Measurements from ENCODE around the gene AMACR. TPM values are rescaled to one million over a fixed set of nuclear protein-coding genes. Genes with fewer than 3 reads are reported as not detected.
"Not testable (repeated sequence)": the region's sequence is repeated elsewhere in the genome, so short reads cannot be mapped to it uniquely, and the experiment has no call there.

Gene AMACR
- total RNA-seq, 1 experiment from 2014 or later = 48.7 TPM

GRCh38 chr5:33992864-33993263, 15.0 kb downstream of the AMACR start:
- in situ Hi-C loops (cut with HindIII; ENCODE audit: low pct_unique_long_range_greater_than_20kb, low sequenced_read_pairs) = no loop called here
- no peak for DNase-seq (ENCODE audit: low read depth, low spot score)

GRCh38 chr5:33985447-33985846, 22.4 kb downstream of the AMACR start:
- DNase-seq (ENCODE audit: low read depth, low spot score) = no peak
- in situ Hi-C loops (cut with HindIII; ENCODE audit: low pct_unique_long_range_greater_than_20kb, low sequenced_read_pairs) = no loop called here

GRCh38 chr5:33984671-33985124, 23.2 kb downstream of the AMACR start, which contains the start of gene SLC45A2:
Gene SLC45A2, minus strand, starts transcription at chr5:33984693. Its CDS starts 110 bp downstream, at chr5:33984583.
- in situ Hi-C loops (cut with HindIII; ENCODE audit: low pct_unique_long_range_greater_than_20kb, low sequenced_read_pairs) = no loop called here
- peak; percentile 97 for DNase-seq (ENCODE audit: low read depth, low spot score)

GRCh38 chr5:33984178-33984577, 23.7 kb downstream of the AMACR start:
- no peak for DNase-seq (ENCODE audit: low read depth, low spot score)
- in situ Hi-C loops (cut with HindIII; ENCODE audit: low pct_unique_long_range_greater_than_20kb, low sequenced_read_pairs) = no loop called here

- in situ Hi-C loops (cut with HindIII; ENCODE audit: low pct_unique_long_range_greater_than_20kb, low sequenced_read_pairs) = no loop called here
- DNase-seq (ENCODE audit: low read depth, low spot score) = peak; percentile 99
These were observed 26.3 kb downstream of the AMACR start for GRCh38 chr5:33981408-33982162.

GRCh38 chr5:33980030-33980429, 27.8 kb downstream of the AMACR start:
- no peak for DNase-seq (ENCODE audit: low read depth, low spot score)
- in situ Hi-C loops (cut with HindIII; ENCODE audit: low pct_unique_long_range_greater_than_20kb, low sequenced_read_pairs) = no loop called here

- no peak for DNase-seq (ENCODE audit: low read depth, low spot score)
- in situ Hi-C loops (cut with HindIII; ENCODE audit: low pct_unique_long_range_greater_than_20kb, low sequenced_read_pairs) = no loop called here
These were observed 29.5 kb downstream of the AMACR start for GRCh38 chr5:33978306-33978705.

- no peak for DNase-seq (ENCODE audit: low read depth, low spot score)
- in situ Hi-C loops (cut with HindIII; ENCODE audit: low pct_unique_long_range_greater_than_20kb, low sequenced_read_pairs) = no loop called here
These were observed 31.5 kb downstream of the AMACR start for GRCh38 chr5:33976307-33976706.

GRCh38 chr5:33975852-33976251, 32.0 kb downstream of the AMACR start:
- in situ Hi-C loops (cut with HindIII; ENCODE audit: low pct_unique_long_range_greater_than_20kb, low sequenced_read_pairs) = no loop called here

GRCh38 chr5:33973271-33973670, 34.6 kb downstream of the AMACR start:
- in situ Hi-C loops (cut with HindIII; ENCODE audit: low pct_unique_long_range_greater_than_20kb, low sequenced_read_pairs) = no loop called here
- no peak for DNase-seq (ENCODE audit: low read depth, low spot score)

More at GRCh38 chr5:33975852-33976251, 32.0 kb downstream of the AMACR start:
- no peak for DNase-seq (ENCODE audit: low read depth, low spot score)

GRCh38 chr5:33969572-33970452, 38.0 kb downstream of the AMACR start:
- in situ Hi-C loops (cut with HindIII; ENCODE audit: low pct_unique_long_range_greater_than_20kb, low sequenced_read_pairs) = no loop called here
- peak; percentile 71 for DNase-seq (ENCODE audit: low read depth, low spot score)

- DNase-seq (ENCODE audit: low read depth, low spot score) = no peak
- in situ Hi-C loops (cut with HindIII; ENCODE audit: low pct_unique_long_range_greater_than_20kb, low sequenced_read_pairs) = no loop called here
These were observed 39.4 kb downstream of the AMACR start for GRCh38 chr5:33968211-33969005.

- no peak for DNase-seq (ENCODE audit: low read depth, low spot score)
- in situ Hi-C loops (cut with HindIII; ENCODE audit: low pct_unique_long_range_greater_than_20kb, low sequenced_read_pairs) = no loop called here
These were observed 41.0 kb downstream of the AMACR start for GRCh38 chr5:33966805-33967204.

- no peak for DNase-seq (ENCODE audit: low read depth, low spot score)
- in situ Hi-C loops (cut with HindIII; ENCODE audit: low pct_unique_long_range_greater_than_20kb, low sequenced_read_pairs) = no loop called here
These were observed 43.6 kb downstream of the AMACR start for GRCh38 chr5:33964132-33964700.

- in situ Hi-C loops (cut with HindIII; ENCODE audit: low pct_unique_long_range_greater_than_20kb, low sequenced_read_pairs) = no loop called here
- no peak for DNase-seq (ENCODE audit: low read depth, low spot score)
These were observed 49.7 kb downstream of the AMACR start for GRCh38 chr5:33958176-33958575.

GRCh38 chr5:33957577-33958150, 50.2 kb downstream of the AMACR start:
- in situ Hi-C loops (cut with HindIII; ENCODE audit: low pct_unique_long_range_greater_than_20kb, low sequenced_read_pairs) = no loop called here
- DNase-seq (ENCODE audit: low read depth, low spot score) = no peak

GRCh38 chr5:33952175-33952574, 55.7 kb downstream of the AMACR start:
- DNase-seq (ENCODE audit: low read depth, low spot score); in situ Hi-C loops (cut with HindIII; ENCODE audit: low pct_unique_long_range_greater_than_20kb, low sequenced_read_pairs): not testable (repeated sequence)

All from SK-MEL-5 (cell line).